Transverse colon (tissue), 4 donors: ENCODE data around the gene PRPSAP1. TPM values are rescaled to one million over a fixed set of nuclear protein-coding genes. Genes with fewer than 3 reads are reported as not detected.
A peak's percentile ranks its signal among the peaks of the same experiment; 100 is the strongest.
"Not testable (repeated sequence)": the region's sequence is repeated elsewhere in the genome, so short reads cannot be mapped to it uniquely, and the experiment has no call there.

Source experiments
- DNase-seq: peaks from one replicate; pipeline ENCODE4 v3.0.0-alpha.2; 2019
- H3K27ac ChIP-seq, 4 donors: fragments of 200-600 bp; sonication (generic); 2 replicates each; pipeline ENCODE4 v1.5.1; 2016 to 2018; ENCODE audit warnings: inconsistent platforms in 4 of 4
- H3K27me3 ChIP-seq: fragments of 200-600 bp; sonication (generic); 2 replicates; pipeline ENCODE4 v1.5.1; 2017; ENCODE audit warnings: inconsistent platforms
- H3K36me3 ChIP-seq, 4 donors: fragments of 200-600 bp; sonication (generic); 2 replicates each; pipeline ENCODE4 v1.5.1; 2017 to 2019; ENCODE audit warnings: inconsistent platforms in 4 of 4
- H3K4me1 ChIP-seq, 4 donors: fragments of 200-600 bp; sonication (generic); 2 replicates each; pipeline ENCODE4 v1.5.1; 2017 to 2020; ENCODE audit warnings: inconsistent platforms in 4 of 4
- H3K4me3 ChIP-seq, 4 donors: fragments of 200-600 bp; sonication (generic); 1 replicate in 1 of 4; 2 replicates in 3 of 4; pipeline versions ENCODE4 v1.5.1 to v1.6.1; 2017 to 2019; ENCODE audit warnings: inconsistent platforms in 4 of 4
- H3K9me3 ChIP-seq, 2 donors: fragments of 200-600 bp; sonication (generic); 2 replicates each; pipeline ENCODE4 v1.5.1; 2017 to 2019; ENCODE audit warnings: inconsistent platforms in 2 of 2
- CTCF ChIP-seq, 5 experiments: fragments of 200-600 bp in 3 of 5; fragments of 450-650 bp in 2 of 5; sonication (generic) in 3 of 5; IDR thresholded peaks; 1 replicate in 2 of 5; 2 replicates in 3 of 5; pipeline ENCODE4 v1.5.1; 2016 to 2017; ENCODE audit warnings: antibody characterized with exemption in 5 of 5, inconsistent platforms in 3 of 5, mild to moderate bottlenecking in 2 of 5, moderate library complexity in 1 of 5
- EP300 ChIP-seq: sonication (generic); formaldehyde crosslinking; IDR thresholded peaks from one replicate; pipeline ENCODE4 v1.6.1; 2017; ENCODE audit warnings: antibody characterized with exemption, low read depth
- POLR2A ChIP-seq: fragments of 450-650 bp; IDR thresholded peaks from one replicate; pipeline ENCODE4 v1.6.1; 2016; ENCODE audit warnings: antibody characterized with exemption, mild to moderate bottlenecking, moderate library complexity
- POLR2AphosphoS5 ChIP-seq, 3 donors: sonication (generic); formaldehyde crosslinking; IDR thresholded peaks; one replicate each; pipeline ENCODE4 v1.6.1; 2016; ENCODE audit warnings: antibody characterized with exemption in 3 of 3
- WGBS, 2 donors: methylation state at CpG; one replicate each; pipeline ENCODE4 v1.1.5; 2018; ENCODE audit warnings: low coverage in 1 of 2; 5-methylcytosine and 5-hydroxymethylcytosine counted together
- in situ Hi-C, 4 donors: fragments of 200-750 bp; cut with MboI; loops; one replicate each; pipeline versions ENCODE4 v1.15.0 to v1.15.1; 2017; ENCODE audit warnings: low sequenced_read_pairs in 3 of 4, low pct_ligation_motif_present in 1 of 4, low pct_unique_long_range_greater_than_20kb in 1 of 4
- intact Hi-C: fragments of 100-400 bp; cut with DNase I; formaldehyde crosslinking; loops from one replicate; pipeline ENCODE4 v1.15.1; 2023; ENCODE audit warnings: low total_unique reads
- total RNA-seq, 4 donors: library from RNA; depleted of rRNA; stranded (reverse); fragments of >200 nt; gene quantifications; one replicate each; pipeline ENCODE4 v1.1.0, GENCODE V29; 2016

The PRPSAP1 gene
- total RNA-seq, 4 donors from 2014 or later = 50.1 to 147 (median 96.7) TPM

- in situ Hi-C loops = loop anchor here in 1 of 4 donors (10.0 kb wide), 1 partner anchor 87 kb away; no protein-coding TSS in a partner anchor
- Histone ChIP-seq H3K9me3 (no peaks in the 10 kb centered on the region), H3K4me1 (peaks cover 0 to 3% (median 0%) of the 10 kb centered on the region in 4 donors), H3K27me3 (no peaks in the 10 kb centered on the region), H3K36me3 (peaks cover 0 to 17% (median 2%) of the 10 kb centered on the region in 4 donors), H3K27ac (no peak overlapping the region), H3K4me3 (no peak overlapping the region)
- DNase-seq = no peak
- TF ChIP-seq POLR2AphosphoS5 (IDR thresholded peaks at IDR 0.05) = no peak
- no peak for TF ChIP-seq EP300
- no peak for TF ChIP-seq POLR2A
- TF ChIP-seq CTCF (IDR thresholded peaks at IDR 0.05) = no peak
- WGBS, 2 donors = 93 to 95% methylated on average over 14 to 41 of the region's 58 CpGs
- intact Hi-C loops = loop anchor here (10.0 kb wide), 1 partner anchor 197 kb away; the partner anchor contains the start of gene RHBDF2
These were observed 46.3 kb downstream of the PRPSAP1 start for GRCh38 chr17:76307299-76307965.

- in situ Hi-C loops (loop anchor here in 1 of 4 donors (10.0 kb wide), 1 partner anchor 90 kb away; no protein-coding TSS in a partner anchor), intact Hi-C loops (loop anchor here (2.0 to 10.0 kb wide), 2 partner anchors 92 to 200 kb away; partner anchors contain the start of gene RHBDF2)
- not testable (repeated sequence) for DNase-seq, H3K4me3 ChIP-seq, H3K27ac ChIP-seq, H3K27me3 ChIP-seq, H3K36me3 ChIP-seq, H3K9me3 ChIP-seq, H3K4me1 ChIP-seq
- 97 to 100% methylated on average over 1 to 3 of the region's 3 CpGs for WGBS, 2 donors
These were observed 48.6 kb downstream of the PRPSAP1 start for GRCh38 chr17:76305135-76305454.

GRCh38 chr17:76304226-76305134 is 49.2 kb downstream of the PRPSAP1 start:
- Histone ChIP-seq H3K36me3 (no peaks in the 10 kb centered on the region), H3K9me3 (no peaks in the 10 kb centered on the region), H3K4me1 (peaks cover 0 to 3% (median 0%) of the 10 kb centered on the region in 4 donors), H3K27ac (no peak overlapping the region), H3K4me3 (no peak overlapping the region), H3K27me3 (no peaks in the 10 kb centered on the region)
- intact Hi-C loops = loop anchor here (2.0 to 10.0 kb wide), 2 partner anchors 92 to 200 kb away; partner anchors contain the start of gene RHBDF2
- no peak for DNase-seq
- in situ Hi-C loops = loop anchor here (5.0 to 10.0 kb wide), 3 partner anchors 90 to 98 kb away; no protein-coding TSS in a partner anchor
- no peak for TF ChIP-seq CTCF (IDR thresholded peaks at IDR 0.05)
- TF ChIP-seq POLR2A = no peak
- no peak for TF ChIP-seq POLR2AphosphoS5 (IDR thresholded peaks at IDR 0.05)
- TF ChIP-seq EP300 = no peak
- 81 to 85% methylated on average over 7 to 16 of the region's 17 CpGs for WGBS, 2 donors

GRCh38 chr17:76297436-76297835 is 56.3 kb downstream of the PRPSAP1 start:
- intact Hi-C loops (loop anchor here (10.0 kb wide), 1 partner anchor 683 kb away; no protein-coding TSS in a partner anchor), in situ Hi-C loops (loop anchor here in 3 of 4 donors (25.0 kb wide), 2 partner anchors 110 to 285 kb away; partner anchors contain the start of gene CDK3 (in 2 of the 3))
- Histone ChIP-seq H3K4me3 (no peak overlapping the region), H3K4me1 (peaks cover 0 to 16% (median 11%) of the 10 kb centered on the region in 4 donors), H3K9me3 (no peaks in the 10 kb centered on the region), H3K27ac (peak overlapping the region in 3 of 4 donors; percentile 34 to 67 (median 44)), H3K27me3 (no peaks in the 10 kb centered on the region), H3K36me3 (no peaks in the 10 kb centered on the region)
- no peak for TF ChIP-seq POLR2A
- no peak for TF ChIP-seq EP300
- no peak for TF ChIP-seq POLR2AphosphoS5 (IDR thresholded peaks at IDR 0.05)
- no peak for DNase-seq
- WGBS, 2 donors = 88% methylated on average over 3 of the region's 3 CpGs; no CpG with 5 or more reads in 1 of the 2 donors
